GM21447 (cell line): ENCODE measurements around the gene CDC34.
A peak's percentile ranks its signal among the peaks of the same experiment; 100 is the strongest.

ENCODE experiments used
- ATAC-seq: cut with Tn5 transposase; IDR thresholded peaks from one replicate; pipeline ENCODE4 v1.9.1; 2021; ENCODE audit not compliant: unreplicated experiment

The CDC34 gene

DNA sequence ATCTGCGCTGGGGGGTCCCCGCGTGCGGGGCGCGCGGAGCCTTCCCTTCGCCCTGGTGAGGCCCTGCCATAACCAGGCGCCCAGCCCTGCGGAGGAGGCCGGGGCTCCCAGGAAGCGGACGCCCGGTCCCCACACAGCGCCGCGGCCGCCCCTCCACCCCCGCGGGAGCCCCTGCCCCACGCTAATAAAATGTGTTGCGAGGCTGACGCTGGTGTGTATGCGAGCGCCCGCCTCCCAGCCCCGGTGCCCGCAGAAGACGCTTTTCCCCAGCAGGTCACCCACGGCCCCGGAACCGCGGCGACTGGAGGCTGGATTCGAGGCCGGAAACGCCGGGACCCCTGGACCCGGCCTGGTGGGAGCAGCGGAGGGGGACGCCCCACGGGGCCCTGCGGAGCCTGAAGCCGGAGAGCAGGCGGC lies 12.1 kb upstream of the CDC34 start:
- no peak for ATAC-seq

DNA sequence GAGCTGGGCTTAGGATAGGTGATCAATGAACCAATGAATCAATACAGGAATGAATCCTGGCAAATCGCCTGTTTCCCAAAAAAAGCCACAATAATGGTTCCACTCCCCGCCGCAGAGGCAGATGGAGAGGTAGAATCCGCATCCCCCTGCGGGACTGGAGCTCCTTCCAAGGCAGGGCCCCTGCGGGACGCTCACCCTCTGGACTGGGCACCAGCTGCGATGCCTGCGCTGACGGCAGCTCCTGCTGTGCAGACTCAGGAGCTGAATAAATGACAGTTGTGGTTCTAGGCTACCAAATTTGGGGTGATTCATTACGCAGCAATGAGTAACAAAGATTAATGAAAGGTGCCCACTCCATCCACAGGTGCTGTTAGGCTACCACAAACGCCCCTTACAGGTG lies 8.8 kb upstream of the CDC34 start:
- ATAC-seq = no peak

GRCh38 chr19:524062-524674 lies 7.4 kb upstream of the CDC34 start:
- ATAC-seq = no peak

DNA sequence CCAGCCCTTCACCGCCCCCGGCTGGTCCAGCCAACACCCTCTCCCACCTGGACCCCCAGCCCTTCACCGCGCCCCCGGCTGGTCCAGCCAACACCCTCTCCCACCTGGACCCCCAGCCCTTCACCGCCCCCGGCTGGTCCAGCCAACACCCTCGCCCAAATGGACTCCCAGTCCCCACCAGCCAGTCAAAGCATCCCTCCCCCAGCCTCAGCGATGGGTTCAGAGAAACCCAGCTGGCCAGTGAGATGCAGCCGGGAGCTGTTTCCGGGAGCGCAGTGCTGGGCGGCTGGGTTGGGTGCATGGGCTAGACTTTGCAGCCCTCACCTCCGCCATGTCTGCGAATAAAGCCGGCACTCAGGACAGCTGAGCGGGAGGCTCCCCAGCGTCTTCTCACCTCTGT lies 6.5 kb upstream of the CDC34 start:
- no peak for ATAC-seq

DNA sequence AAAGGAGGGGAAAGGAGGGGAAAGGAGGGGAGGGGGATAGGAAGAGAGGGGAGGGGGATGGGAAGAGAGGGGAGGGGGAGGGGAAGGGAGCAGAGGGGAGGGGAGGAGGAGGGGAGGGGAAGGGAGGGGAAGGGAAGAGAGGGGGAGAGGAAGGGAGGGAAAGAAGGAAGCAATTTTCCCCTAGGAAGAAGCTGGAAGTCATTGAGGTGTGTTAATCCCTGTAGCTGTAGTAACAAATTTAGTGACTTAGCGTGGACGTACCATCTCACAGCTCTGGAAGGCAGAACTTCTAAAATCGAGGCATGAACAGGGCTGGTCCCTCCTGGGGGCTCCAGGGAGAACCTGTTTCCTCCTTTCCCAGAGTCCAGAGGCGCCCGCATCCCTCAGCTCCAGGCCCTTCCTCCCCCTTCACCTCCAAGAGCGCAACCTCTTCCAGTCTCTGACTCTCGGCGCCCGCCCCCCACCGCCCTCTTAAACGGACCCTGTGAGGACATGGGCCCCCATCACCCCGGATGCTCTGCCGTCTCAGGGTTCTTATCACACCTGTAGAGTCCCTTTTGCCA lies 5.6 kb upstream of the CDC34 start:
- ATAC-seq = no peak

- ATAC-seq = no peak
Observed at GRCh38 chr19:530134-531008, 1.2 kb upstream of the CDC34 start.

DNA sequence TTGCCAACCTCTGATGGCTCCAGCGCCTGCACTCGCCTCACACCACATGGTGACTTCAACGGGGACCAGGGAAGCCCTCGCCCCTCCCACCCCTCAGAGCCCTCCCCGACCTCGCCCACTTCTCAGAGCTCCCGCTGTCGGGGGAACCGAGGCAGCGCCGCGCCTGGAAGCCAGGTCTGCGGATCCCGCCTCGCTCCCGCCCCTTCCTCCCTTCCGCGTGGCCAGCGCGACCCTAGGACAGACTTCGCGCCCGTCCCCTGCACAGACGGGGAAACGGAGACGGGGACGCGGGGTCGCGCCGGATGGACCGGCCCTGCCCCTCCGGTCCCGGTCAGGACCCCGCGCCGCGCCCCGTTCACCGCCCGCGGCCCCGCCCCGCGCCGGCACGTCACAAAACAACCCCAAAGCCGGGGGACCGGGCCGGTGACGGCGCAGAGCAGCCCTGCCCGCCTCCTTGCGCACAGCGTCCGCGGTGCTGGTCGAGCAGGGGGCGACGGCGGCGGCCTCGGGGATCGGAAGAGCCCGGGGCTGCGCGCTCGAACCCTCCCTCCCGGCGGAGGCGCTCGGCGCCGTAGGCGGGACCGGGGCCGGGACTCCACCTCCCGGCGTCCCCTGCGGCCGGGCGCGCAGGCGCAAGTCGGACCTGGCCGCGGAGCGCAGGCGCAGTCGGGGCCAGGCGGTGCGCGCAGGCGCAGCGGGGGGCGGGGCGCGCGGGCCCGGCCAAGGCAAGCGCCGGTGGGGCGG lies 379 bp upstream of the CDC34 start:
- ATAC-seq = peak; percentile 49

- no peak for ATAC-seq
Observed at GRCh38 chr19:532561-533363, 1.2 kb downstream of the CDC34 start.

DNA sequence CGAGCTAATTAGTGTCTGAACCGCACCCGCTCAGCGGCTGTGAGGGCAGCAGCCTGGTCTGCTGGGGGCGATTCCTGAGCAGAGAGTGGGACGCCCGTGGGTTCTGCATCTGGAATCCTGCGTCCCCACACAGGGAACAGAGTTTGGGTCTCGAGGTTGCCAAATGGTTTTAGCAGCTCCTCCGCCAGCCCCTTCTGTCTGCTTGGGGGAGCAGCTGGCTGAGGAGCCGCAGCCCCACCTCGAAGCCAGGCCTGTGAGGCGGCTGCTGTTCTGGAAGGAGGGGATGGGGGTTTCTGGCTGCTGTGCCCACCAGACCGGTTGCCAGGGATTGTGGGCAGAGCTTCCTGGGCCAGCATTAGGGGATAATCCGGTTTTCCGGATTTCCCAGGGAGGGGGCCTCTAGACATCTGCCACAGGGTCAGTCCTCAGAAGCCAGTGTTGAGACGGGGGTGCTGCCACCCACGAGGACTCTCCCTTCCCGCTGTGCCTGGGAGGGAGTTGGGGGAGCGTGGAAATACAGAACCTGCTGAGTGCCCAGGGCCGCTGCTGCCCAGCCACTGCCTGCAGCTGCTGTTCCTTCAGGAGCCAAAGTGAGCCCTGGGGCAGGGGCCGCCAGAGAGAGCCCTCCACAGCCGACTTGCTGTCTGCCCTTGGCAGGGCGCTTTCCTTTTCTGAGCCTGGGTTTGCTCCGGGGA lies 2.0 kb downstream of the CDC34 start:
- no peak for ATAC-seq

DNA sequence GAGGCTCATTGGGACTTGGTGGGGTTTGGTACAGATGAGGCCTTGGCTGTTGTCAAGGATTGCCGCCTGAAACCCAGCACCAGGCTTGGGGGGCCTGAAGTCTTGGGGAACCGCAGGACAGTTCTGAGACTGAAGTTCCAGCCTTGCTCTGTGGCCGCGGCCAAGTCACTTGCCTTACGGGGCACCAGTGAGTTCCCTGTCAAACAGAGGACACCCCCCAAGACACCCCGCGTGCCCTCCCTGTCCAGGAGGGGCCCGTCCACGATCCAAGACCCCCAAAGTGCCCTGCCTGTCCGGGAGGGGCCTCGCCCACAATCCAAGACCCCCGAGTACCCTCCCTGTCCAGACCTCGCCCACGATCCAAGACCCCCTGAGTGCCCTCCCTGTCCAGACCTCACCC lies 2.5 kb downstream of the CDC34 start:
- ATAC-seq = no peak

DNA sequence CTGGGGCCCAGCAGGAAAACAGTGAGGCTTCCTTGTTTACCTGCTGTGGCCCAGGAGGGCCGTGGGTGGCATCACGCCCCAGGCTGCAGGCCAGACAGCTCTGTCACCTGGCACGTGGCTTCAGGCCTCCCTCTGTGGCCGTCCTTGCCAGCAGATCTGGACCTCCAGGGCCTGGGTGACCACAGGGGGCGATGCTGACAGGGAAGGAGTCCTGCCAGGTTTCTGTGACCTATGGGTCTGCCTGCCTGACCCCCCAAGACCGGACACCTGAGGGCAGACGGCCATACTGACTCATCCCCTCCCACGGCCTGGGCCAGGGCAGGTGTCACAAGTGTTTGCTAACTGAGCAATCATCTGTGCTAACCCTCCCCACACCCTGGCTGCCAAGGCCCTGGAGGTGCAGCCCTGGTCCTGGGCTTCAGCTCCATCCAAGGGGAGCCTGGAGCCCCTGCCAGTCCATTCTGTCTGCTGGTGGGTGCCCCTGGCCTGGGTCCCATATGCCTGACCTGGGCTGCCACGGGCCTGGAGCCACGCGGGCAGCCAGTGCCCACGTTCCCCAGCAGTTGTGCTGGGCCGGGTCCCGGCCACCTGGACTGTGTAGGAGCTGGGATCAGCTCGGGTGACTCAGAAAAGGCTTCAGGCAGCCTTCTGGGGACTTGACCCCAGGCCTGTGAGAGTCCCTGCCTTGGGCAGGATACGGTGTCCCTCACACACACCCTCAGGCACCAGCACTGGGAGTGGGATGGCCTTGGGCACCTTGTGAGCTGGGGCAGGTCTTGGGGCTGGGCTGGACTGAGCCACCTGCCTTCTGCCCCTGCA lies 3.7 kb downstream of the CDC34 start:
- ATAC-seq = no peak

- ATAC-seq = no peak
Observed at GRCh38 chr19:536031-536880, 4.7 kb downstream of the CDC34 start.

DNA sequence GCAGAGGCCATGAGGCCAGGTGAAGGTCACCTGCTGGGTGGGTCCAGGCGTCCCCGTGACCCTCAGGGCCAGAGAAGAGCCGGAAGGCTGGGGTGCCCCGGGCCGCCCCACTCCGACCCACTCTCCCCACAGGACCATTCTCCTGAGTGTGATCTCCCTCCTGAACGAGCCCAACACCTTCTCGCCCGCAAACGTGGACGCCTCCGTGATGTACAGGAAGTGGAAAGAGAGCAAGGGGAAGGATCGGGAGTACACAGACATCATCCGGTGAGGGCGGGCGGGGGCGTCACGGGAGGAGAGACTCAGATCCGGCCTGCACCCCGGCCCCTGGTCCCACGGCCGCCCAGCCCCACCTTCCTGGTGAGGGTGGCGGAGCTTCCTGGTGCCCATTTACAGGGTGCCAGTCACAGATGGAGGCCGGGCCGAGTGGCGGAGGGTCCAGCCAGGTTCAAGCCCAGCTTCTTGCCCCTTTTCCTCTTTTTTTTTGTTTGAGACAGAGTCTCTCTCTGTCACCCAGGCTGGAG lies 5.4 kb downstream of the CDC34 start:
- no peak for ATAC-seq

DNA sequence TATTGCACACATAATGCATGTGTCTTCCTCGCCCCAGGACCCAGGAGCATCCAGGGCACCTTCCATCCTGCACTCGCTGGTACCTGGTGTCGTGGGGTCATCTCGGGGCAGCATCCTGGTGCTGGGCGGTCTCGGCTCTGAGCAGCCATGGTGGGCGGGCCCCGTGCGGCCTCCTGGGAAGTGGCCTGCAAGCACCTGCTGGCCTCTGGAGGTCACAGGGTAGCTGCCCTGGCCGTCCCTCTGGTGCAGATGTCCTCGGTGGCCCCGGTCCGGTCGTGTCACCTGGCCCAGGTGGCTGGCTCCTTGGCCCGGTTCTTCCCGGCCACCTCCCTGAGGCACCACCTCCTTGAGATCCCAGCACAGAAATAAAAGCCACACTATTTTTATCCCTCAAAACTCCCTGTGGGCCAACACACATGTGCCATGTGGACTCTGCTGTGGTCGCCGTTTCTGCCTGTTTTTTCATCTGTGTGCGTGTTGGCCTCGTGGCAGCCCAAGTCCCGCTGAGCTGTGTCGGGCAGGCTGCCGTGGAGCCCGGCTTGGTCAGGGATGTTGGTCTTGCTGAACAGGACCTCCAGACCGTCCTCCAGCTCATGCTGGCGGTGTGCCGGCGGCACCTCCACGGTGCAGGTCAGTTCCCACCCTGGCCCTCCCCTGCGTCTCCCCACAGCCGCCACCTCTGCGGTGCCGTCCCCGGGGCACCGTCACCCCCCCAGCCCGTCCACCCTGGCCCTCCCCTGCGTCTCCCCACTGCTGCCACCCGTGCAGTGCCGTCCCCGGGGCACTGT lies 7.3 kb downstream of the CDC34 start:
- ATAC-seq = no peak

GRCh38 chr19:539429-540030 lies 8.0 kb downstream of the CDC34 start:
- no peak for ATAC-seq

DNA sequence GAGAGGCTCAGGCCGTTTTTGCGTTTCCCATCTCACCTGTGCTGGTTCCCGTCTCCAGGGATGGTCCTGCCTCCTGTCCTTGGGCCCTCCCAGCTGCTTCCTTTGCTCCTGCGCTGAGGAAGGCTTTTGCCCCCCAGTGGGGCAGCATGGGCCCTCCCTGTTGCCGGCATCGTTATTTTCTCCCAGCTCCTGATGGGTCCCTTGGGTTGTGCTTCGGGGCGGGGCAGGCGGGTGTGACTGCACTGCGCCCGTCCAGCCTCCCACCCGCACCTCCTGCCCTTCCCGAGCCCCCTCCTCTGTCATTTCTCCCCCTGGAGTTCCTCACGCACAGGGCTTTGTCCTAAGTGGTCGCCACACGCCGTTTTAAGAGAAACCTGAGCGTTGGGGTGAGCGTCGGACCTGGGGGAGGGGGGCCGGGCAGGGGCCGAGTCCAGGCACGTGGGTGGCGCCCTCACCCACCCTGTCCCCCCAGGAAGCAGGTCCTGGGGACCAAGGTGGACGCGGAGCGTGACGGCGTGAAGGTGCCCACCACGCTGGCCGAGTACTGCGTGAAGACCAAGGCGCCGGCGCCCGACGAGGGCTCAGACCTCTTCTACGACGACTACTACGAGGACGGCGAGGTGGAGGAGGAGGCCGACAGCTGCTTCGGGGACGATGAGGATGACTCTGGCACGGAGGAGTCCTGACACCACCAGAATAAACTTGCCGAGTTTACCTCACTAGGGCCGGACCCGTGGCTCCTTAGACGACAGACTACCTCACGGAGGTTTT lies 9.5 kb downstream of the CDC34 start:
- ATAC-seq = no peak
